IMR-90 (cell line): ENCODE measurements around the gene WNK3. TPM values are rescaled to one million over a fixed set of nuclear protein-coding genes. Genes with fewer than 3 reads are reported as not detected.
A peak's percentile ranks its signal among the peaks of the same experiment; 100 is the strongest.

ENCODE experiments used
- ATAC-seq: fragments of 200-7000 bp; cut with Tn5 transposase; 2 replicates; pipeline ENCODE4 v1.9.1; 2020; ENCODE audit warnings: low read depth, mild to moderate bottlenecking, moderate library complexity
- BruUV-seq: library from RNA; stranded (reverse); fragments of 400-500 nt; replicated peaks from 2 replicates; lab custom pipeline; 2021; lab: Mats Ljungman, UMichigan
- CTCF ChIA-PET: fragments of 300-600 bp; formaldehyde crosslinking; extraction: SDS; loops from one replicate; lab custom pipeline; 2021; ENCODE audit warnings: antibody characterized with exemption; lab: Yijun Ruan, JAX
- POLR2A ChIA-PET: fragments of 300-600 bp; sonication (Branson Sonifier 250); formaldehyde crosslinking; loops from one replicate; lab custom pipeline; 2022; ENCODE audit warnings: antibody characterized with exemption; ENCODE audit not compliant: unreplicated experiment; lab: Charles Lee
- DNase-seq: peaks from one replicate; pipeline ENCODE4 v3.0.0; 2013
- H2AFZ ChIP-seq: replicated peaks from 2 replicates; pipeline ENCODE3; 2013; ENCODE audit warnings: low read length, mild to moderate bottlenecking; ENCODE audit not compliant: poor library complexity
- H2AK5ac ChIP-seq: 2 replicates; pipeline ENCODE4 v1.6.1; 2013; ENCODE audit warnings: low read depth, low read length, inconsistent platforms
- H2AK9ac ChIP-seq: replicated peaks from 2 replicates; pipeline ENCODE3; 2013; ENCODE audit warnings: mild to moderate bottlenecking, low read depth, low read length, moderate library complexity; ENCODE audit not compliant: poor library complexity
- H2BK120ac ChIP-seq: 2 replicates; pipeline ENCODE4 v1.6.1; 2013; ENCODE audit warnings: low read depth, low read length, inconsistent platforms
- H2BK15ac ChIP-seq: 3 replicates; pipeline ENCODE4 v1.6.1; 2013; ENCODE audit warnings: low read depth, low read length, inconsistent platforms
- H2BK20ac ChIP-seq: 2 replicates; pipeline ENCODE4 v1.6.1; 2013; ENCODE audit warnings: low read depth, mild to moderate bottlenecking, inconsistent platforms, low read length, moderate library complexity
- H2BK5ac ChIP-seq: 2 replicates; pipeline ENCODE4 v1.6.1; 2013; ENCODE audit warnings: mild to moderate bottlenecking, low read depth, low read length, inconsistent platforms; ENCODE audit not compliant: poor library complexity, severe bottlenecking
- H3K14ac ChIP-seq: replicated peaks from 2 replicates; pipeline ENCODE4 v1.6.1; 2013; ENCODE audit warnings: low read depth, low read length, inconsistent platforms
- H3K18ac ChIP-seq: 2 replicates; pipeline ENCODE4 v1.6.1; 2013; ENCODE audit warnings: low read depth, low read length, control low read depth
- H3K23ac ChIP-seq: 2 replicates; pipeline ENCODE4 v1.6.1; 2013; ENCODE audit warnings: low read depth, low read length, inconsistent platforms
- H3K27ac ChIP-seq: 2 replicates; pipeline ENCODE4 v1.5.1; 2013; ENCODE audit warnings: mild to moderate bottlenecking, control low read depth, low read length; ENCODE audit not compliant: insufficient read depth
- H3K27me3 ChIP-seq: 2 replicates; pipeline ENCODE4 v1.6.1; 2013; ENCODE audit warnings: low read length; ENCODE audit not compliant: control insufficient read depth, insufficient read depth
- H3K36me3 ChIP-seq: 2 replicates; pipeline ENCODE4 v1.6.1; 2013; ENCODE audit warnings: low read length, mixed read lengths; ENCODE audit not compliant: control insufficient read depth, insufficient read depth
- H3K4ac ChIP-seq: 2 replicates; pipeline ENCODE4 v1.6.1; 2013; ENCODE audit warnings: low read depth, low read length, inconsistent platforms
- H3K4me1 ChIP-seq: 2 replicates; pipeline ENCODE4 v1.6.1; 2013; ENCODE audit warnings: low read length, mixed read lengths; ENCODE audit not compliant: control insufficient read depth, insufficient read depth
- H3K4me2 ChIP-seq: 2 replicates; pipeline ENCODE4 v1.6.1; 2013; ENCODE audit warnings: low read depth, mild to moderate bottlenecking, control low read depth, low read length, moderate library complexity
- H3K4me3 ChIP-seq: 2 replicates; pipeline ENCODE4 v1.5.1; 2013; ENCODE audit warnings: low read depth, mild to moderate bottlenecking, control low read depth, low read length, moderate library complexity; ENCODE audit not compliant: insufficient read depth
- H3K56ac ChIP-seq: 2 replicates; pipeline ENCODE4 v1.6.1; 2013; ENCODE audit warnings: low read length, inconsistent platforms; ENCODE audit not compliant: insufficient read depth; ENCODE audit errors: extremely low read depth
- H3K79me1 ChIP-seq, 2 experiments: 2 replicates each; pipeline ENCODE4 v1.6.1; 2013; ENCODE audit warnings: low read length in 2 of 2, inconsistent platforms in 1 of 2, low read depth in 1 of 2
- H3K9ac ChIP-seq: 2 replicates; pipeline ENCODE4 v1.6.1; 2013; ENCODE audit warnings: low read depth, low read length, control low read depth
- H3K9me1 ChIP-seq: 2 replicates; pipeline ENCODE4 v1.6.1; 2013; ENCODE audit warnings: low read length, inconsistent platforms; ENCODE audit not compliant: insufficient read depth
- H3K9me3 ChIP-seq: 2 replicates; pipeline ENCODE4 v1.6.1; 2013; ENCODE audit warnings: low read length; ENCODE audit not compliant: control insufficient read depth, insufficient read depth
- H4K20me1 ChIP-seq: 2 replicates; pipeline ENCODE4 v1.6.1; 2013; ENCODE audit warnings: low read length, inconsistent platforms; ENCODE audit not compliant: insufficient read depth
- H4K5ac ChIP-seq: 2 replicates; pipeline ENCODE4 v1.6.1; 2013; ENCODE audit warnings: mild to moderate bottlenecking, low read depth, low read length, control low read depth
- H4K8ac ChIP-seq, 2 experiments: 2 replicates each; pipeline ENCODE4 v1.6.1; 2013; ENCODE audit warnings: low read depth in 2 of 2, low read length in 2 of 2, control low read depth in 1 of 2, inconsistent platforms in 1 of 2
- H4K91ac ChIP-seq: 2 replicates; pipeline ENCODE4 v1.6.1; 2013; ENCODE audit warnings: low read depth, low read length, inconsistent platforms; ENCODE audit not compliant: insufficient read depth
- CEBPB ChIP-seq: IDR thresholded peaks from 2 replicates; pipeline ENCODE4 v1.6.1; 2012; ENCODE audit warnings: low read depth, low read length, improper control_type of control experiment
- CHD1 ChIP-seq: IDR thresholded peaks from 2 replicates; pipeline ENCODE4 v1.6.1; 2012; ENCODE audit warnings: low read depth, low read length, improper control_type of control experiment
- FOS ChIP-seq: fragments of 150-350 bp; IDR thresholded peaks from 2 replicates; pipeline ENCODE4 v1.6.1; 2016; ENCODE audit warnings: low read depth, low read length
- MAFK ChIP-seq: IDR thresholded peaks from 2 replicates; pipeline ENCODE4 v1.6.1; 2012; ENCODE audit warnings: low read depth, low read length, improper control_type of control experiment
- MAZ ChIP-seq: IDR thresholded peaks from 2 replicates; pipeline ENCODE4 v1.6.1; 2012; ENCODE audit warnings: low read depth, mild to moderate bottlenecking, low read length, improper control_type of control experiment, moderate library complexity, borderline replicate concordance
- MXI1 ChIP-seq: IDR thresholded peaks from 2 replicates; pipeline ENCODE4 v1.6.1; 2012; ENCODE audit warnings: low read depth, mild to moderate bottlenecking, low read length, moderate library complexity, borderline replicate concordance
- NFE2L2 ChIP-seq: fragments of 150-350 bp; IDR thresholded peaks from 2 replicates; pipeline ENCODE4 v1.6.1; 2016; ENCODE audit warnings: low read depth, mild to moderate bottlenecking, low read length
- RAD21 ChIP-seq: IDR thresholded peaks from 2 replicates; pipeline ENCODE4 v1.6.1; 2012; ENCODE audit warnings: low read length, improper control_type of control experiment
- RFX5 ChIP-seq: IDR thresholded peaks from 2 replicates; pipeline ENCODE4 v1.8.0; 2012; ENCODE audit warnings: low read depth, mild to moderate bottlenecking, low read length, moderate library complexity
- SMC3 ChIP-seq: fragments of 150-350 bp; IDR thresholded peaks from 2 replicates; pipeline ENCODE4 v1.6.1; 2016; ENCODE audit warnings: low read depth, mild to moderate bottlenecking, antibody characterized with exemption, low read length, moderate library complexity
- WGBS, 2 experiments: methylation state at CpG; one replicate each; pipeline versions ENCODE4 v1.1.5 to v1.1.7; 2013; ENCODE audit warnings: missing lambda C conversion rate in 2 of 2; ENCODE audit not compliant: insufficient read length in 1 of 2; ENCODE audit errors: extremely low coverage in 2 of 2; 5-methylcytosine and 5-hydroxymethylcytosine counted together
- dilution Hi-C: fragments of 300-500 bp; cut with HindIII; formaldehyde crosslinking; loops from one replicate; pipeline ENCODE4 v1.14.3; 2018; ENCODE audit warnings: low sequenced_read_pairs; ENCODE audit not compliant: unreplicated experiment
- in situ Hi-C: fragments of 300-500 bp; cut with MboI; formaldehyde crosslinking; loops from 3 replicates; pipeline ENCODE4 v1.14.3; 2019; ENCODE audit warnings: low sequenced_read_pairs, inconsistent platforms, mixed read lengths
- intact Hi-C: fragments of 100-400 bp; cut with micrococcal nuclease; formaldehyde crosslinking; loops from 2 replicates; pipeline ENCODE4 v1.10.0; 2022
- polyA plus RNA-seq, 3 experiments: library from polyadenylated mRNA; depleted of rRNA; stranded (reverse); fragments of >200 nt; gene quantifications; 2 replicates each; pipeline ENCODE4 v1.2.3, GENCODE V29; 2012; ENCODE audit warnings: low replicate concordance in 1 of 3
- total RNA-seq: library from RNA; depleted of rRNA; stranded (reverse); fragments of >200 nt; gene quantifications from 2 replicates; pipeline ENCODE4 v1.2.3, GENCODE V29; 2012
- TF ChIP-seq, protein P1 (sequence below): fragments of 150-350 bp; IDR thresholded peaks from 2 replicates; pipeline ENCODE4 v1.6.1; 2017; ENCODE audit warnings: mild to moderate bottlenecking, antibody characterized with exemption, low read length, low read depth
- TF ChIP-seq, protein P2 (sequence below): conservative IDR thresholded peaks from 2 replicates; pipeline ENCODE4 v1.5.1; 2012; ENCODE audit warnings: mild to moderate bottlenecking, low read depth, low read length, improper control_type of control experiment

The WNK3 gene
- total and polyA plus RNA-seq, 2 of the 4 experiments (the other 2 are of a cell fraction), result 0.15 to 1.4 TPM

DNA sequence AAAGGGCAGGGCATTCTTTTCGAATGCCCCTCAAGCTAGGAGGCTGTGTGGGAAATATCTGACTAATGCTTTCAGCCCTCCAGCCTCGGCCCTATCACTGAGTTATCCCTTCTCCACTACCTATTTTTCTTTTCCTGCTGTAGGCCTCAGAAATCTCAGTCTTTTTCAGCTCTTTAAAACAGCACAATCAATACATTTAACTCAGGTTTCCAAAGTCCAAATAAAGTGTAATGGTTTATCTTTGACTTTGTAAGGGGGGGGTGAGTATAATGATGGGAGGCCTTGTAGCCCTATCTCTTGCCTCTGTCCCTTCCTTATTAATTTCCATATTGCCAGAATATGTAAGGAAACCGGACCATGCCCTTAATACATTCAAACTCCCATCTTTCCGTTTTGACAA, 1.6 kb upstream of the WNK3 start:
- Histone ChIP-seq H2BK5ac (no peak overlapping the region), H3K9me3 (no peaks in the 10 kb centered on the region; the same call in 1 of the 2 replicates), H3K9me1 (no peaks in the 10 kb centered on the region), H2BK15ac (no peak overlapping the region), H2AK9ac (no peak overlapping the region), H3K9ac (0 out of 2 replicates have a peak overlapping the region, but pooled peaks have one; percentile 37), H3K4me3 (no peak overlapping the region), H3K18ac (no peak overlapping the region), H2AK5ac (no peak overlapping the region), H4K91ac (no peak overlapping the region), H3K36me3 (no peaks in the 10 kb centered on the region), H3K27me3 (peaks cover 6% of the 10 kb centered on the region; the same call in 1 of the 2 replicates), H3K56ac (no peak overlapping the region), H2BK20ac (no peak overlapping the region), H4K8ac (peak overlapping the region in 1 of 2 experiments; percentile 79; a peak in 1 of 4 replicates), H3K79me1 (no peaks in the 10 kb centered on the region), H3K4ac (no peak overlapping the region), H2AFZ (peak overlapping the region; percentile 74), H3K14ac (no peak overlapping the region), H3K4me2 (peak overlapping the region; percentile 48; the same call in 1 of the 2 replicates), H3K23ac (no peak overlapping the region), H2BK120ac (no peak overlapping the region), H4K20me1 (no peaks in the 10 kb centered on the region), H3K27ac (no peak overlapping the region), H3K4me1 (no peaks in the 10 kb centered on the region), H4K5ac (peak overlapping the region; percentile 25)
- in situ Hi-C loops, result no loop called here
- dilution Hi-C loops, result no loop called here
- no CpG with 5 or more reads among the region's 4 CpGs for WGBS, 2 experiments
- no peak for DNase-seq
- no TSS peak for BruUV-seq
- ChIA-PET CTCF (no interaction called here), POLR2A (no interaction called here)
- intact Hi-C loops, result no loop called here
- ATAC-seq, result no peak
- TF ChIP-seq, protein P1, sequence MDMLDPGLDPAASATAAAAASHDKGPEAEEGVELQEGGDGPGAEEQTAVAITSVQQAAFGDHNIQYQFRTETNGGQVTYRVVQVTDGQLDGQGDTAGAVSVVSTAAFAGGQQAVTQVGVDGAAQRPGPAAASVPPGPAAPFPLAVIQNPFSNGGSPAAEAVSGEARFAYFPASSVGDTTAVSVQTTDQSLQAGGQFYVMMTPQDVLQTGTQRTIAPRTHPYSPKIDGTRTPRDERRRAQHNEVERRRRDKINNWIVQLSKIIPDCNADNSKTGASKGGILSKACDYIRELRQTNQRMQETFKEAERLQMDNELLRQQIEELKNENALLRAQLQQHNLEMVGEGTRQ, result no peak
- no peak for TF ChIP-seq MAFK
- no peak for TF ChIP-seq SMC3
- TF ChIP-seq CEBPB, result no peak
- no peak for TF ChIP-seq CHD1
- no peak for TF ChIP-seq RAD21
- TF ChIP-seq NFE2L2, result no peak
- TF ChIP-seq, protein P2, sequence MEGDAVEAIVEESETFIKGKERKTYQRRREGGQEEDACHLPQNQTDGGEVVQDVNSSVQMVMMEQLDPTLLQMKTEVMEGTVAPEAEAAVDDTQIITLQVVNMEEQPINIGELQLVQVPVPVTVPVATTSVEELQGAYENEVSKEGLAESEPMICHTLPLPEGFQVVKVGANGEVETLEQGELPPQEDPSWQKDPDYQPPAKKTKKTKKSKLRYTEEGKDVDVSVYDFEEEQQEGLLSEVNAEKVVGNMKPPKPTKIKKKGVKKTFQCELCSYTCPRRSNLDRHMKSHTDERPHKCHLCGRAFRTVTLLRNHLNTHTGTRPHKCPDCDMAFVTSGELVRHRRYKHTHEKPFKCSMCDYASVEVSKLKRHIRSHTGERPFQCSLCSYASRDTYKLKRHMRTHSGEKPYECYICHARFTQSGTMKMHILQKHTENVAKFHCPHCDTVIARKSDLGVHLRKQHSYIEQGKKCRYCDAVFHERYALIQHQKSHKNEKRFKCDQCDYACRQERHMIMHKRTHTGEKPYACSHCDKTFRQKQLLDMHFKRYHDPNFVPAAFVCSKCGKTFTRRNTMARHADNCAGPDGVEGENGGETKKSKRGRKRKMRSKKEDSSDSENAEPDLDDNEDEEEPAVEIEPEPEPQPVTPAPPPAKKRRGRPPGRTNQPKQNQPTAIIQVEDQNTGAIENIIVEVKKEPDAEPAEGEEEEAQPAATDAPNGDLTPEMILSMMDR, result no peak
- no peak for TF ChIP-seq RFX5
- TF ChIP-seq FOS, result no peak
- no peak for TF ChIP-seq MXI1
- TF ChIP-seq MAZ, result no peak
